ENCODE data around the gene DDOST. TPM values are rescaled to one million over a fixed set of nuclear protein-coding genes. Genes with fewer than 3 reads are reported as not detected.

The DDOST gene
- total and polyA plus RNA-seq, 2 donors, result 93.0 to 121 TPM

GRCh38 chr1:20660847-20661206 lies 342 bp downstream of the DDOST start:
- no peaks in the 10 kb centered on the region for H3K27me3 ChIP-seq (ENCODE audit: control insufficient read depth in 2 of 2, insufficient read depth in 1 of 2, low read length in 1 of 2)
- peaks cover 14 to 21% of the 10 kb centered on the region in 2 donors for H3K4me1 ChIP-seq (ENCODE audit: control insufficient read depth in 2 of 2, insufficient read depth in 2 of 2, low read length in 2 of 2)
- peaks cover 25 to 31% of the 10 kb centered on the region in 2 donors for H3K36me3 ChIP-seq (ENCODE audit: control insufficient read depth in 2 of 2, insufficient read depth in 2 of 2, low read length in 1 of 2)
- H3K9me3 ChIP-seq (ENCODE audit: control insufficient read depth in 2 of 2, insufficient read depth in 1 of 2, low read length in 1 of 2), result no peaks in the 10 kb centered on the region
- peak overlapping the region; percentile 51 to 92 for H3K4me3 ChIP-seq (ENCODE audit: low read length in 2 of 2)
- peak overlapping the region; percentile 37 to 57 for H3K27ac ChIP-seq (ENCODE audit: low read depth in 1 of 2, low read length in 1 of 2)
- WGBS, result under 1% methylated on average over 20 of the region's 20 CpGs
- DNase-seq (ENCODE audit: low read depth in 6 of 9, low spot score in 9 of 9), result no peak

- 29% methylated on average over 3 of the region's 3 CpGs for WGBS
Measured at GRCh38 chr1:20660363-20660762, 806 bp downstream of the DDOST start.

GRCh38 chr1:20658166-20658915 lies 2.8 kb downstream of the DDOST start:
- DNase-seq (ENCODE audit: low read depth in 6 of 9, low spot score in 9 of 9), result no peak
- Histone ChIP-seq H3K27me3 (ENCODE audit: control insufficient read depth in 2 of 2, insufficient read depth in 1 of 2, low read length in 1 of 2) (no peaks in the 10 kb centered on the region), H3K4me1 (ENCODE audit: control insufficient read depth in 2 of 2, insufficient read depth in 2 of 2, low read length in 2 of 2) (peaks cover 14 to 21% of the 10 kb centered on the region in 2 donors), H3K27ac (ENCODE audit: low read depth in 1 of 2, low read length in 1 of 2) (no peak overlapping the region), H3K9me3 (ENCODE audit: control insufficient read depth in 2 of 2, insufficient read depth in 1 of 2, low read length in 1 of 2) (peaks cover 0 to 2% of the 10 kb centered on the region in 2 donors), H3K36me3 (ENCODE audit: control insufficient read depth in 2 of 2, insufficient read depth in 2 of 2, low read length in 1 of 2) (peaks cover 49 to 56% of the 10 kb centered on the region in 2 donors), H3K4me3 (ENCODE audit: low read length in 2 of 2) (no peak overlapping the region)
- WGBS, result 96% methylated on average over 16 of the region's 16 CpGs

More at GRCh38 chr1:20660363-20660762, 806 bp downstream of the DDOST start:
- Histone ChIP-seq H3K9me3 (ENCODE audit: control insufficient read depth in 2 of 2, insufficient read depth in 1 of 2, low read length in 1 of 2) (no peaks in the 10 kb centered on the region), H3K4me3 (ENCODE audit: low read length in 2 of 2) (peak overlapping the region; percentile 51 to 92), H3K27me3 (ENCODE audit: control insufficient read depth in 2 of 2, insufficient read depth in 1 of 2, low read length in 1 of 2) (no peaks in the 10 kb centered on the region), H3K4me1 (ENCODE audit: control insufficient read depth in 2 of 2, insufficient read depth in 2 of 2, low read length in 2 of 2) (peaks cover 14 to 21% of the 10 kb centered on the region in 2 donors), H3K27ac (ENCODE audit: low read depth in 1 of 2, low read length in 1 of 2) (no peak overlapping the region), H3K36me3 (ENCODE audit: control insufficient read depth in 2 of 2, insufficient read depth in 2 of 2, low read length in 1 of 2) (peaks cover 29 to 36% of the 10 kb centered on the region in 2 donors)
- DNase-seq (ENCODE audit: low read depth in 6 of 9, low spot score in 9 of 9), result no peak

- Histone ChIP-seq H3K4me1 (ENCODE audit: control insufficient read depth in 2 of 2, insufficient read depth in 2 of 2, low read length in 2 of 2) (peaks cover 12 to 14% of the 10 kb centered on the region in 2 donors), H3K4me3 (ENCODE audit: low read length in 2 of 2) (no peak overlapping the region), H3K9me3 (ENCODE audit: control insufficient read depth in 2 of 2, insufficient read depth in 1 of 2, low read length in 1 of 2) (peaks cover 0 to 2% of the 10 kb centered on the region in 2 donors), H3K27ac (ENCODE audit: low read depth in 1 of 2, low read length in 1 of 2) (no peak overlapping the region), H3K36me3 (ENCODE audit: control insufficient read depth in 2 of 2, insufficient read depth in 2 of 2, low read length in 1 of 2) (peaks cover 62 to 69% of the 10 kb centered on the region in 2 donors), H3K27me3 (ENCODE audit: control insufficient read depth in 2 of 2, insufficient read depth in 1 of 2, low read length in 1 of 2) (no peaks in the 10 kb centered on the region)
- no peak for DNase-seq (ENCODE audit: low read depth in 6 of 9, low spot score in 9 of 9)
- 96% methylated on average over 12 of the region's 12 CpGs for WGBS
Measured at GRCh38 chr1:20657024-20657423, 4.1 kb downstream of the DDOST start.

GRCh38 chr1:20654104-20654690 lies 7.0 kb downstream of the DDOST start:
- Histone ChIP-seq H3K4me1 (ENCODE audit: control insufficient read depth in 2 of 2, insufficient read depth in 2 of 2, low read length in 2 of 2) (no peaks in the 10 kb centered on the region), H3K27ac (ENCODE audit: low read depth in 1 of 2, low read length in 1 of 2) (no peak overlapping the region), H3K36me3 (ENCODE audit: control insufficient read depth in 2 of 2, insufficient read depth in 2 of 2, low read length in 1 of 2) (peaks cover 83 to 85% of the 10 kb centered on the region in 2 donors), H3K4me3 (ENCODE audit: low read length in 2 of 2) (no peak overlapping the region), H3K9me3 (ENCODE audit: control insufficient read depth in 2 of 2, insufficient read depth in 1 of 2, low read length in 1 of 2) (peaks cover 0 to 2% of the 10 kb centered on the region in 2 donors), H3K27me3 (ENCODE audit: control insufficient read depth in 2 of 2, insufficient read depth in 1 of 2, low read length in 1 of 2) (no peaks in the 10 kb centered on the region)
- no peak for DNase-seq (ENCODE audit: low read depth in 6 of 9, low spot score in 9 of 9)
- 91% methylated on average over 20 of the region's 20 CpGs for WGBS

- no peaks in the 10 kb centered on the region for H3K4me1 ChIP-seq (ENCODE audit: control insufficient read depth in 2 of 2, insufficient read depth in 2 of 2, low read length in 2 of 2)
- DNase-seq (ENCODE audit: low read depth in 6 of 9, low spot score in 9 of 9), result no peak
- peaks cover 0 to 2% of the 10 kb centered on the region in 2 donors for H3K9me3 ChIP-seq (ENCODE audit: control insufficient read depth in 2 of 2, insufficient read depth in 1 of 2, low read length in 1 of 2)
- H3K27ac ChIP-seq (ENCODE audit: low read depth in 1 of 2, low read length in 1 of 2), result no peak overlapping the region
- peaks cover 84% of the 10 kb centered on the region in 2 donors for H3K36me3 ChIP-seq (ENCODE audit: control insufficient read depth in 2 of 2, insufficient read depth in 2 of 2, low read length in 1 of 2)
- WGBS, result 99% methylated on average over 15 of the region's 15 CpGs
- H3K4me3 ChIP-seq (ENCODE audit: low read length in 2 of 2), result no peak overlapping the region
- H3K27me3 ChIP-seq (ENCODE audit: control insufficient read depth in 2 of 2, insufficient read depth in 1 of 2, low read length in 1 of 2), result no peaks in the 10 kb centered on the region
Measured at GRCh38 chr1:20652300-20652699, 8.9 kb downstream of the DDOST start.

- H3K4me1 ChIP-seq (ENCODE audit: control insufficient read depth in 2 of 2, insufficient read depth in 2 of 2, low read length in 2 of 2), result no peaks in the 10 kb centered on the region
- H3K9me3 ChIP-seq (ENCODE audit: control insufficient read depth in 2 of 2, insufficient read depth in 1 of 2, low read length in 1 of 2), result peaks cover 0 to 2% of the 10 kb centered on the region in 2 donors
- H3K27ac ChIP-seq (ENCODE audit: low read depth in 1 of 2, low read length in 1 of 2), result no peak overlapping the region
- no peaks in the 10 kb centered on the region for H3K27me3 ChIP-seq (ENCODE audit: control insufficient read depth in 2 of 2, insufficient read depth in 1 of 2, low read length in 1 of 2)
- H3K36me3 ChIP-seq (ENCODE audit: control insufficient read depth in 2 of 2, insufficient read depth in 2 of 2, low read length in 1 of 2), result peaks cover 57 to 64% of the 10 kb centered on the region in 2 donors
- H3K4me3 ChIP-seq (ENCODE audit: low read length in 2 of 2), result no peak overlapping the region
- WGBS, result 97% methylated on average over 15 of the region's 15 CpGs
- no peak for DNase-seq (ENCODE audit: low read depth in 6 of 9, low spot score in 9 of 9)
Measured at GRCh38 chr1:20648946-20649345, 12.2 kb downstream of the DDOST start.

GRCh38 chr1:20648438-20648837 lies 12.7 kb downstream of the DDOST start:
- H3K27ac ChIP-seq (ENCODE audit: low read depth in 1 of 2, low read length in 1 of 2), result no peak overlapping the region
- H3K27me3 ChIP-seq (ENCODE audit: control insufficient read depth in 2 of 2, insufficient read depth in 1 of 2, low read length in 1 of 2), result no peaks in the 10 kb centered on the region
- no peaks in the 10 kb centered on the region for H3K9me3 ChIP-seq (ENCODE audit: control insufficient read depth in 2 of 2, insufficient read depth in 1 of 2, low read length in 1 of 2)
- 96% methylated on average over 13 of the region's 13 CpGs for WGBS
- no peaks in the 10 kb centered on the region for H3K4me1 ChIP-seq (ENCODE audit: control insufficient read depth in 2 of 2, insufficient read depth in 2 of 2, low read length in 2 of 2)
- no peak for DNase-seq (ENCODE audit: low read depth in 6 of 9, low spot score in 9 of 9)
- no peak overlapping the region for H3K4me3 ChIP-seq (ENCODE audit: low read length in 2 of 2)
- peaks cover 52 to 59% of the 10 kb centered on the region in 2 donors for H3K36me3 ChIP-seq (ENCODE audit: control insufficient read depth in 2 of 2, insufficient read depth in 2 of 2, low read length in 1 of 2)

GRCh38 chr1:20645414-20645813 lies 15.8 kb downstream of the DDOST start:
- Histone ChIP-seq H3K9me3 (ENCODE audit: control insufficient read depth in 2 of 2, insufficient read depth in 1 of 2, low read length in 1 of 2) (no peaks in the 10 kb centered on the region), H3K27me3 (ENCODE audit: control insufficient read depth in 2 of 2, insufficient read depth in 1 of 2, low read length in 1 of 2) (no peaks in the 10 kb centered on the region), H3K4me3 (ENCODE audit: low read length in 2 of 2) (no peak overlapping the region), H3K4me1 (ENCODE audit: control insufficient read depth in 2 of 2, insufficient read depth in 2 of 2, low read length in 2 of 2) (no peaks in the 10 kb centered on the region), H3K36me3 (ENCODE audit: control insufficient read depth in 2 of 2, insufficient read depth in 2 of 2, low read length in 1 of 2) (peaks cover 26 to 39% of the 10 kb centered on the region in 2 donors), H3K27ac (ENCODE audit: low read depth in 1 of 2, low read length in 1 of 2) (no peak overlapping the region)
- DNase-seq (ENCODE audit: low read depth in 6 of 9, low spot score in 9 of 9), result no peak
- WGBS, result 94% methylated on average over 14 of the region's 14 CpGs

Measured in thymus (tissue), 11 donors.